Astrocyte of the spinal cord (primary cell): ENCODE measurements around the gene BFSP1.

Experiments
- DNase-seq: peaks from one replicate; pipeline ENCODE4 v3.0.0; 2011; ENCODE audit warnings: low read depth, low spot score
- H3K4me3 ChIP-seq: 2 replicates; pipeline ENCODE4 v1.5.1; 2011; ENCODE audit warnings: low read depth, mild to moderate bottlenecking, low read length, moderate library complexity
- CTCF ChIP-seq: IDR thresholded peaks from 2 replicates; pipeline ENCODE4 v1.5.1; 2012; ENCODE audit warnings: low read depth, mild to moderate bottlenecking, low read length, inconsistent platforms
- in situ Hi-C: cut with HindIII; loops from 2 replicates; pipeline ENCODE4 v1.10.0; 2017; ENCODE audit warnings: low sequenced_read_pairs

BFSP1 gene

GRCh38 chr20:17565169-17565845, 34.1 kb upstream of the BFSP1 start:
- TF ChIP-seq CTCF: no peak
- DNase-seq: peak; percentile 45
- H3K4me3 ChIP-seq: no peak overlapping the region
- in situ Hi-C loops: no loop called here

GRCh38 chr20:17562804-17563305, 31.7 kb upstream of the BFSP1 start:
- in situ Hi-C loops: no loop called here
- no peak overlapping the region for H3K4me3 ChIP-seq
- no peak for TF ChIP-seq CTCF
- DNase-seq: peak; percentile 76

GRCh38 chr20:17560344-17561074, 29.3 kb upstream of the BFSP1 start:
- in situ Hi-C loops: no loop called here
- H3K4me3 ChIP-seq: no peak overlapping the region
- no peak for DNase-seq
- TF ChIP-seq CTCF: no peak

- DNase-seq: no peak
- H3K4me3 ChIP-seq: no peak overlapping the region
- no peak for TF ChIP-seq CTCF
- in situ Hi-C loops: no loop called here
Measured at GRCh38 chr20:17559338-17559737, 28.2 kb upstream of the BFSP1 start.

- in situ Hi-C loops: no loop called here
- no peak for DNase-seq
- TF ChIP-seq CTCF: no peak
- H3K4me3 ChIP-seq: no peak overlapping the region
Measured at GRCh38 chr20:17558941-17559304, 27.7 kb upstream of the BFSP1 start.

GRCh38 chr20:17558154-17558940, 27.2 kb upstream of the BFSP1 start:
- H3K4me3 ChIP-seq: peak overlapping the region; percentile 33
- peak; percentile 95 for DNase-seq
- TF ChIP-seq CTCF: no peak
- in situ Hi-C loops: no loop called here
